ENCODE measurements around the gene ATP8B1.

ATP8B1 gene

DNA sequence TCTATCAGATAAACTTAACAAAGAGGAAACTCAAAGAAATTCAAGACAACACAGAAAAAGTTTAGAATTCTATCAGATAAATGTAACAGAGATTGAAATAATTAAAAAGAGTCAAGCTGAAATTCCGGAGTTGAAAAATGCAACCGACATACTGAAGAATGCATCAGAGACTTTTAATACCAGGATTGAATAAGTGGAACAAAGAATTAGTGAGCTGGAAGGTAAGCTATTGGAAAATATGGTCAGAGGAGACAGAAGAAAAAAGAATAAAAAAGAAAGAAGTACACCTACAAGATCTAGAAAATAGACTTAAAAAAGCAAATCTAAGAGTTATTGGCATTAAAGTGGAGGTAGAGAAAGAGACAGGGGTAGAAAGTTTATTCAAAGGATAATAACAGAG is 88.0 kb downstream of the ATP8B1 start:
- DNase-seq: no peak

- DNase-seq: no peak
Measured at GRCh38 chr18:57710226-57710625, 92.9 kb downstream of the ATP8B1 start.

- DNase-seq: no peak
Measured at GRCh38 chr18:57709335-57709734, 93.8 kb downstream of the ATP8B1 start.

DNA sequence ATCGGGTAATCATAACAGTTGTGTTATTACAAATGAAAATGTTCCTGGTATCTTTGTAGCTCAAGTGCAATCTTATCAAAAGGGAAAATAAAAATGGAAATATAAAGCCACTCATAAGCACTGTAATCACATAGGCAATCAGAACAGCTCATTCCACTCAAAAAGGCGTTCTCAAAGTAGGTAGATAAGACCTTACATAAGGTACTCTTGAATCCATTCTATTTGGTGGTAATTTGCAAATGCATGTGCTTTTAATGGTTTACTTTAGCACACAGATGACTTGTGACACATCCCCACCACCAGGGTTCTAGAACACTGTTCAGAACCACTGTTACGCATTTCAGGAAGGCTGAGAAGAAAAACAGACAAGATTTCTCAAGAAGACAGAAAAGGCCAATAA is 94.8 kb downstream of the ATP8B1 start:
- DNase-seq: no peak

- DNase-seq: no peak
Measured at GRCh38 chr18:57705832-57706595, 97.1 kb downstream of the ATP8B1 start.

DNA sequence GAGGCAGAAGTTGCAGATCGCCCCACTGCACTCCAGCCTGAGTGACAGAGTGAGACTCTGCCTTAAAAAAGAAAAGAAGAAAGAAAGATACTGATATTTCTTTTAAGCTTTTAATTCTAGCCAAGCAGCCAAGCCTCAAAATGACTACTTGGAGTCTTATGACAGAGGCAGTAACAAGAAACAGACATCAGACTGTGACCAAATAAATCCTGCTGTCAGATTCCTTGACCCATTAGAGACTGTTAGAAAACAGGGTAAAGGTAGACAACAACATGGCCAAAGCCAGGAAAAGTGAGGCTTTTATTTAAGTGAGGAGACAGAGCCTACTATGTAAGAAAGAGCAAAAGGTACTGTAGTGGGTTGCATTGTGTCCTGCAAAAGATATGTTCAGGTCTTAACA is 98.1 kb downstream of the ATP8B1 start:
- no peak for DNase-seq

GRCh38 chr18:57698571-57699276 is 104.4 kb downstream of the ATP8B1 start:
- DNase-seq: no peak

- DNase-seq: no peak
Measured at GRCh38 chr18:57697426-57697825, 105.7 kb downstream of the ATP8B1 start.

GRCh38 chr18:57696271-57696670 is 106.8 kb downstream of the ATP8B1 start:
- no peak for DNase-seq

GRCh38 chr18:57691363-57691762 is 111.8 kb downstream of the ATP8B1 start:
- DNase-seq: no peak

GRCh38 chr18:57687970-57688369 is 115.1 kb downstream of the ATP8B1 start:
- no peak for DNase-seq

DNA sequence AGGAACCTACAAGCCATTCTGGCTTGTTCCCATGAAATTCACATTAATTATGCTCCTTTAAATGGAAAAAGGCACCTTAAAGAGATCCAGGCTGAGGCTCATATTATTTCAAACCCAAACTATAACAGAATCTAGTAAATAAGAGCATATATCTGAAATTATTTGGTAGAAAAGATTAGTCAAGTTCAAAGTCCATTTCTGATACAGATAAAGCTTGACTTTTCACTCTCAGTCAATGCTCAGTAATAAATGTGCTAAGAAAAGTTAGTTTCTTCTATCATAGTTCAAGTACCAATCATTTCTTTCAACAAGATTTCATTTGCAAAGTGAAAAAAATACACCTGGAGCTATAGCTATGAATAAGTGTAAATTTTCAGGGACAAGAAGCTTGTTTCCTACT is 119.6 kb downstream of the ATP8B1 start:
- DNase-seq: no peak

GRCh38 chr18:57677262-57678211 is 125.6 kb downstream of the ATP8B1 start:
- no peak for DNase-seq

GRCh38 chr18:57674891-57675290 is 128.2 kb downstream of the ATP8B1 start:
- DNase-seq: no peak

DNA sequence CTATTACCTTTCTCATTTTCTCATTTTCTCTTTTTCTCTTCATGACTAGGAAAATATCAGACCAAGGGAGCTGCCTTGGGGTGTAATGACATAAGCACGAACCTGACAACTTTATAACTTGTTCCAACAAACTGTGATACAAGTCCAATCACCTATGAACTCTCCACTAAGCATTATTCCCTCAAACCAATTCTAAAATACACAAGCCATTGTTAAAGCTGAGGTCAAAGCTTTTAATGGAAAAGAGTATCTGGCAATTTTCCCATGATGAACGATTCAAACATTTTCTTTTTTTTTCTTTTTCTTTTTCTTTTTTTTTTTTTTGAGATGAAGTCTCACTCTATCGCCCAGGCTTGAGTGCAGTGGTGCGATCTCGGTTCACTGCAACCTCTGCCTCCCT is 133.1 kb downstream of the ATP8B1 start:
- DNase-seq: no peak

DNA sequence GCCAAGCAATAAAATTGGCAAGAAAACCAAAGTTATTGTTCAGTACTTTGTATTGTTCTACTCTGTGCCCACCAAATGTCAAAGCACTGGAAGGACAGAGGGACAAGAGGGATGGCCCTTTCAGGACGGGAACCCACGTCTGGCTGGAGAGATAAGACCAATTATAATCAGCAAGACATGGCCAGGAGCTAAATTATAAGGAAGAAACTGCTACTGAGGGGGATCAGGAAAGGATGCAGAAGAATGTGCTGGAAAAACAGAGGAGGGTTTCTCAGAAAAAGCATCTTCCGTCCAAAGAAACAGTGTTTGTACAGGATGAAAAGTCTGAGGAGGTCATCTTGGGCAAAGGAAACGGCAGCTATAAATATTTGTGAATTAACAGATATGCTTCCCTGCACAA is 135.1 kb downstream of the ATP8B1 start:
- DNase-seq: no peak

- no peak for DNase-seq
Measured at GRCh38 chr18:57666818-57667497, 136.2 kb downstream of the ATP8B1 start.

- DNase-seq: no peak
Measured at GRCh38 chr18:57664568-57665165, 138.4 kb downstream of the ATP8B1 start.

GRCh38 chr18:57660961-57661360 is 142.2 kb downstream of the ATP8B1 start:
- DNase-seq: no peak

- no peak for DNase-seq
Measured at GRCh38 chr18:57659460-57660102, 143.5 kb downstream of the ATP8B1 start.

GRCh38 chr18:57657542-57657941 is 145.6 kb downstream of the ATP8B1 start:
- DNase-seq: no peak

DNA sequence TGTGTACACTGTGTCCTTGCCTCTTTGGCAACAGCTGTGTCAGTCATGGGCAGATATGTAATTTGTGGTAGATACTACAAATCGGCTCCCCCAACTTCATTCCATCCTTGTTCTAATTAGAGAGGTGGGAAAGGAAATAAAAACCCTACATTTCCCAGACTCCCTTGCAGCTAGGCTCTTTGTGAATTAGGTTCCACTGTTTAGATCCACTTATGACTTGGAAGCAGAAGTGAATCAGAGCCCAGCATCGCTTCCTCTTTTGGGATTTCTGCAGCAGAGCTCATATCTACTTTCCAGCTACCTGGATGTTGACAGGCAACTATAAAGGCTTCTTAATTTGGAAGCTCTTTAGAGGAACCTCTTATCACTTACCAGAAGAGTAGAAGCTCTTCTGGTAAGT is 147.4 kb downstream of the ATP8B1 start:
- no peak for DNase-seq

Data from NCI-H2029 (cell line).